NCI-H69 (cell line): ENCODE results near the gene FLT3.
"Not testable (repeated sequence)": the region's sequence is repeated elsewhere in the genome, so short reads cannot be mapped to it uniquely, and the experiment has no call there.

ENCODE experiments used
- DNase-seq: peaks from one replicate; lab custom pipeline; 2025; lab: John Stamatoyannopoulos, UW

FLT3 gene

DNA sequence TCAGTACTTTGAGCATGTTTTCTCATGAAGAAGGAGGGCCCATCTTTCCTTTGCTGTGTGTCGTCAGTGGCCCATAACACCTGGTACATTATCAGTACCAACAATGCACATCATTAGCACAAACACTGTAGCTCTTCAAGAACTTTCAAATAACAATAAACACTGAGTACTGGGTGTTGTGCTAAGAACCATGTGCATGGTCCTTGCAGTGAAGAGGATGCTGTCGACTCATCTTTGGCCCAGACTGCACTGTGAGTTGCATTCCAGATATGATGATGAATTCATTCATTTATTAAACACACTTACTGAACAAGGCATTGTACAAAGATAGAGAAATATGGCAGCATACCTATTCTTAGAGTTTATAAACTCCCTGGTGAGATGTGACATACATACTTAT lies 55.8 kb downstream of the FLT3 start:
- no peak for DNase-seq

- no peak for DNase-seq
These were observed 57.2 kb downstream of the FLT3 start for GRCh38 chr13:28043224-28043623.

GRCh38 chr13:28041501-28041900 lies 58.9 kb downstream of the FLT3 start:
- DNase-seq: no peak

DNA sequence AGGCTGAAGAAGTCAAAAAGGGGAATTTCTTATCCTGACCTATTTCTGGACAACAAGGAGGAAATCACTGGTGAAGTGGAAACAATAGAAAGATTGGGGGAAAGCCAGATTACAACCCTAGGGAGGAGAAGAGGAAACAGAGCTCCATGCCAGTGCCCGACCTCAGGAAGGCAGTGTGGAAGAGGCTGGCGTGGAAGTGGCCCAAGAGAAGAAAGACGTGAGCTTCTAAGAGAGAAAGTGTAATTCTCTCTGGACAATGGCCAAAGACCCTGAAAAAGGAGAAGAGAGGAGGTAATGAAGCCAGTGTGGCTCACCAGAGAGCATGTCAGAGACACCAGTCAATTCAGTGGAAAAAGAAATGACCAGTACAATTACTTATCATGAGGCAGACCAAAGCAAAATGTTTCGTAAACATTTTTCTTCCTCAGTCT lies 59.3 kb downstream of the FLT3 start:
- no peak for DNase-seq

GRCh38 chr13:28037399-28037798 lies 63.0 kb downstream of the FLT3 start:
- no peak for DNase-seq

DNA sequence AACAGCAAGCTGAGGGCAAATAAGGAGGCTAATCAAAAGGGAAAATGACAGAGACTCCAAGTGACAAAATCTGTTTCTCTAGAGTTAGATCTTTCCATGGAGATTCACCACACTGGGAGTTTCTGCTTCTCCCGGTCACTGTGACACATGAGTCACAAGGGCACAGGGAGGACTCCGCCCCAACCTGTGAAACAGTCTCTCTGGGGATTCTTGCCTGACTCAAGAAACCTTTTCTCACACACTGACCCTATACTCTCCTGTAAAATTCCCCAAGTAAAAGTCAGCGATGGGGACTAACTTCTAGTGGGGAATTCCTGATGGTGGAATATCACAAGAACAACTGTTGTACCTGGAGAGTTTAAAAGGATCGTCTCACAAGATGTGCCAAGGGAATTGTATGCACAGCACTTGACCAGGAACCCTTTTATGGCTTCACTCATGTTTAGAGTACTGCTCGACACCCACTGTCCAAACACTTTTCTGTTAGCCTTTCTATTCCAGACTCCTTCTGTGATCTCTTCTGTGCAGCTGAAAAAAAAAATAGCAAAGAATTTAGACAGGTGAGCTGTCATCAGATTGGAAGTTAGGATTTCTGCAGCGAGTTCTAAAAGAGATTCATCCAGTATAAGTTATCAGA lies 65.1 kb downstream of the FLT3 start:
- DNase-seq: peak; percentile 1

DNA sequence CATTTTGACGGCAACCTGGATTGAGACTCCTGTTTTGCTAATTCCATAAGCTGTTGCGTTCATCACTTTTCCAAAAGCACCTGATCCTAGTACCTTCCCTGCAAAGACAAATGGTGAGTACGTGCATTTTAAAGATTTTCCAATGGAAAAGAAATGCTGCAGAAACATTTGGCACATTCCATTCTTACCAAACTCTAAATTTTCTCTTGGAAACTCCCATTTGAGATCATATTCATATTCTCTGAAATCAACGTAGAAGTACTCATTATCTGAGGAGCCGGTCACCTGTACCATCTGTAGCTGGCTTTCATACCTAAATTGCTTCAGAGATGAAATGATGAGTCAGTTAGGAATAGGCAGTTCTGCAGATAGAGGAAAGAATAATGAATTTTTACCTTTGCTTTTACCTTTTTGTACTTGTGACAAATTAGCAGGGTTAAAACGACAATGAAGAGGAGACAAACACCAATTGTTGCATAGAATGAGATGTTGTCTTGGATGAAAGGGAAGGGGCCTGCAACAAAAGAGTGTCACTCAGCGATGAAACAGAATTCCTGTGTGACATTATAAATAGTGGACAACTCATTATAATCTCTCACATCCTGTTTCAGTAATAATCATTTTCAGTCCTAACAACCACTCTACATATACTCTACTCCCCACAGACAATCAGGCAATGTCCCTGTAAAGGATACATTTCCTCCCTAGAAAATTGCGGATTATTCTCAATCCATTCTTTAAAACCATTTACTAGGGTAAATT lies 66.3 kb downstream of the FLT3 start:
- no peak for DNase-seq

DNA sequence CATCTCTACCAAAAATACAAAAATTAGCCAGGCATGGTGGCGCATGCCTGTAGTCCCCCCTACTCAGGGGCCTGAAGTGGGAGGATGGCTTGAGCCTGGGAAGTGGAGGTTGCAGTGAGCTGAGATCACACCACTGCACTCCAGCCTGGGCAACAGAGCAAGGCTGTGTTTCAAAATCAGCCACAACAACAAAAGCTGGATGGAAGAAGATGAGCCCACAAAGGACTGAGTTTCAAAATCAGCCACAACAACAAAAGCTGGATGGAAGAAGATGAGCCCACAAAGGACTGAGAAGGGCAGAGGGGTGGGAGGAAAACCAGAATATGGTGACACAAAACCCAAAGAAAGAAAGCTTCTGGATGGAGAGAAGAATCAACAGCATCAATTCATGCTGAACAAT lies 67.9 kb downstream of the FLT3 start:
- DNase-seq: not testable (repeated sequence)

- DNase-seq: no peak
These were observed 68.5 kb downstream of the FLT3 start for GRCh38 chr13:28031896-28032288.

GRCh38 chr13:28031220-28031895 lies 69.0 kb downstream of the FLT3 start:
- DNase-seq: no peak

GRCh38 chr13:28027607-28028364 lies 72.6 kb downstream of the FLT3 start:
- no peak for DNase-seq

- no peak for DNase-seq
These were observed 73.3 kb downstream of the FLT3 start for GRCh38 chr13:28027071-28027470.

DNA sequence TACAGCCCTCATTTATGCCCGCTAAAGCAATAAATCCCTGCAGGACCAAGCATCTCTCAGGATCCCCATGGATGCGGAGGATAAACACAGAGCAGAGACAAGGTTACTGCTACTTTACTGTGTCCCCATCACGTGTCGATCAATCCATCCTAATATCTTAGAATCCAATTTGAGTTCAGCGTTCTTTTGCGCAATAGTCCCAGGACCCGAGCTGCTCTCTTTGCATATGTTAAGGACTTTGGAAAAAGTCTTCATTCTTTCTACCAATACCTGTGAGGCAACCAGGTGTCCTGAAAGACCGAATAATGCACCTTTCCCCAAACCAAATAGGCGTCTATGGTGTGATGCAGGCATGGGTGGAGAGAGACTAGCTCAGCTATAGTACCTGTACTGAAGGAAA lies 73.9 kb downstream of the FLT3 start:
- no peak for DNase-seq

DNA sequence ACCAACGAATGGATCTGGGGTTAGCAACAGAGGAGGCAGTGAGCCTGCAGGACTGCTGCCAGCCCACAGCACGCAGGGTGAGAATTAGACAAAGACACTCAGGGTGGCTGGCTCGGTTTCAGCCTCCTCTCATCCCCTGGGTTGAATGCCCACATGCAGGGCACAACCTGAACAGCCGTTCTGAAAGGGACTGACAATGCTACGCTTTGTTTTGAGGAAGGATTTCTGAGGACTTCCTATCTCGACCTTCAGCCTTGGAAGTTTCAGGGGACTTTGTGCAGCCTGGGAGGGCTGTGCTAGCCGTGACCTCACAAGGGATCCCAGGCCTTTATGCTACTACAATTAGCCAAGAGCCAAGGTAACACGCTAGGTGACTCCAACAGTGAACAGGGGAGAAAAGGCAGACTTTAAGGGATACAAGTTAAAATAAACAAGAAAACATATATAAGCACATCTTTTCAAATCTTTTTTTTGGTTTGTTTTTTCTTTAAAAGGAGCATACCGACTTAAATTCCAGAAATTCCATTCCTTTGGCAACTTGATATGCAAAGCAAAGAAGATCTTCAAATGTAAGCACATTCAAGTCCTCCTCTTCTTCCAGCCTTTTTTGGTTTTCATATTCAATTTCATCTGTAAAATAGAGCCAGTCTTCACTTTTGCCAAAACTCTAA lies 77.4 kb downstream of the FLT3 start:
- peak; percentile 1 for DNase-seq

GRCh38 chr13:28014301-28014700 lies 86.1 kb downstream of the FLT3 start:
- no peak for DNase-seq

DNA sequence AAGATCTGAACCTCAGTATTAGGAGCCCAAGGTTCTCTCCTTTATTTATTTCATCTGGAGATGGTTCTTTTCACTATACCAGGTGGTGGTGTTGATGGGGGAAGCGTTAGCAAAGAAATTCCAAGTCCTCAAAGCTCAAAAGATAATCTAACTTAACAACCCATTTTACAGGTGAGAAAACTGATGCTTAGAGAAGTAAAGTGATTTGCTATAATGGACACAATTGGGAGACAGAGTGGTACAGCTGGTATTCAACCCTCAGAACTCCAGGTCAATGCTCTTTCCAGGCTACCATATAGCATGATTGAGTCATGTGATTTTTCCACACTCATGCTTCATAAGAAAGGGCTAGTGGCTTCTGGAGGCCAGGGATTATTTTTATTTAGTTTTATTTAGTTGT lies 86.9 kb downstream of the FLT3 start:
- DNase-seq: no peak

GRCh38 chr13:28012896-28013295 lies 87.5 kb downstream of the FLT3 start:
- DNase-seq: no peak

DNA sequence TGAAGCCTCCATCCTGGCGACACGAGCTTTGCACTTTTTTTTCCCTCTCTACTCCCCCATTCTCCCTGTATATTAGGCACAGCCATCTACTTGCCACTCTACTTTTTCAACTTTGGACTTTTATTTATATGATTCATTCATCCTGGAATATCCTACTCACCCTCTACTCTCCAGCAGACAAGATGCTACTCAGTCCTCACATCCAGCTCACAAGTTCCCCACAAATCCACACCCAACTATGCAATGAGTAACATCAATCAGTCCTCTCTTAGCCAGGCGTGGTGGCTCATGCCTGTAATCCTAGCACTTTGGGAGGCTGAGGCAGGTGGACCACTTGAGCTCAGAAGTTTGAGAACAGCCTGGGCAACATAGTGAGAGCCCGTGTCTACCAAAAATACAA lies 88.0 kb downstream of the FLT3 start:
- no peak for DNase-seq

DNA sequence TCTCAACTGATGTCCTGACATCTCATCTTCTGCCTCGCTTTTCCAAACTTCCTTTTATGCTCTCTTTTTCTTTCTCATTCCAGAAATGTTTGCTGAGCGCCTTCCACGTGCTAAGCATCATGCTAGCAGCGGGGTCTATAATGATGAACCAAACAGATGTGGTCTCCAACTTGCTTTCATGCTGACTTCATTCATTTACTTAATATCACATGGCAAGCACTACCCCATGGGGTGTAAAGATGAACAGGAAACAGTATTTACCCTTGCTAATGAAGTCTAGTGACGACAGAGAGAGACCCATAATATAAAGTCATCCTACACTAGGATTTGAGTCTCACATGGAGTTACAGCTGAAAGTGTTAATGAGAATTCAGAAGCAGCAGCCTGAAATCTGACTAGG lies 90.3 kb downstream of the FLT3 start:
- DNase-seq: peak; percentile 30

DNA sequence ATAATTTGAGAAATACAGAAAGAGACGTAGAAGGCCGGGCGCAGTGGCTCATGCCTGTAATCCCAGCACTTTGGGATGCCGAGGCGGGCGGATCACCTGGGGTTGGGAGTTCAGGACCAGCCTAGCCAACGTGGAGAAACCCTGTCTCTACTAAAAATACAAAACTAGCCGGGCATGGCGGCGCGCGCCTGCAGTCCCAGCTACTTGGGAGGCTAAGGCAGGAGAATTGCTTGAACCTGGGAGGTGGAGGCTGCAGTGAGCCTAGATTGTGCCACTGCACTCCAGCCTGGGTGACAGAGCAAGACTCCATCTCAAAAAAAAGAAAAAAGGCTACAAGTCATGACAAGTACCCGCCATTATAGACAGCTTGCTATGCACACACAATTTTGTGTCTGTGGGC lies 95.4 kb downstream of the FLT3 start:
- not testable (repeated sequence) for DNase-seq

GRCh38 chr13:28002886-28003698 lies 97.3 kb downstream of the FLT3 start:
- no peak for DNase-seq
